GM19468 (cell line): ENCODE results near the gene LIMCH1.

Experiments
- ATAC-seq: cut with Tn5 transposase; IDR thresholded peaks from one replicate; pipeline ENCODE4 v1.9.1; 2021; ENCODE audit warnings: mild to moderate bottlenecking, moderate library complexity, moderate number of reproducible peaks; ENCODE audit not compliant: unreplicated experiment; ENCODE audit errors: extremely low read depth

LIMCH1 gene

DNA sequence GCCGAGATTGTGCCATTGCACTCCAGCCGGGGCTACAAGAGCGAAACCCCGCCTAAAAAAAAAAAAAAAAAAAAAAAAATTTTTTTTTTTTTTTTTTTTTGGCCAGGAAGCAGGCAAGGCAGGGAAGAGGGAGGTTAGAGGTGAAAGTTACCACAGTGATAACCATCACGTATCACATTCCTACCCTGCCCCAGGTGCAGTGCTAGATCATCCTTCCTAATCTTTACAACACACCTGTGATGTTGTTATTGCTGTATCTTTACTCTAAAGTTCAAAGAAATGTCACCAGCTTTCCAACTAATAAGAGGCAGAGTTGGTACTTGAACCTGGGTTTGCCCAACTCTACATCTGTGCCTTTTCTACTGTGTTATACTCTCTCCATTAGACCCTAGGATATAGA lies 7.2 kb upstream of the LIMCH1 start:
- ATAC-seq = no peak

DNA sequence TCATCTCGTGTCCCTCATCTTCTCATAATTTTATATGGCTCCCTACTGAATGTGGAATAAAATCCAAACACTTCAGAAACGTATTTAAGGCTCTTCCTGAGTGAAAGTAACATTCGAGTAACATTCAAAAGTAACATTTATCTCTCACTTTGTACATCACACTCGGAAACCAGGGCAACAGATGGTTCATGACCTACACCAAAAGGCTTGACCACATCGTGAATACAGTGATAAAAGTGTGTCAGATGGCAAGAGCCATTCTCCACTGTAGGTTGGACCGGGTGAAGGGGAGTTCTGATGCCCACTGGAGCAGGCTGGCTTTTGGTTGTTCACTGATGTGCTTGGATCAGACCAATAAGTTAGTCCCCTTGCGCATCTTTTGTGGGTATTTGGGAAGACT lies 5.6 kb upstream of the LIMCH1 start:
- ATAC-seq = no peak

DNA sequence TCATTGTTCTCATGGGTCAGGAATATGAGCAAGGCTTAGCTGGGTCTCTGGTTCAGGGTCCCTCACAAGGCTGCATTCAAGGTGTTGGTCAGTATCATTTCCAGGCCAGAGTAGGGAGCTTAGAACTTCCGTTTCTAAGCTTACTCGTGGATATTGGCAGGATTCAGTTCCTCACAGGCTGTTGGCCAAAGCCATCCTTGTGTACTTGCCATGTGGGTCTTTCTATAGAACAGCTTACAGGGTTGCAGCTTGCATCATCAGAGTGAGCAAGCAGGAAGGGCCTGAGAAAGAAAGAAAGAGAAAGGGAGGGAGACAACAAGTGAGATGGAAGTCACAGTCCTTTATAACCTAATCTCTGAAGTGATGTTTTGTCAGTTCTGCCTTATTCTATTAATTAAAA lies 5.1 kb upstream of the LIMCH1 start:
- ATAC-seq = no peak

DNA sequence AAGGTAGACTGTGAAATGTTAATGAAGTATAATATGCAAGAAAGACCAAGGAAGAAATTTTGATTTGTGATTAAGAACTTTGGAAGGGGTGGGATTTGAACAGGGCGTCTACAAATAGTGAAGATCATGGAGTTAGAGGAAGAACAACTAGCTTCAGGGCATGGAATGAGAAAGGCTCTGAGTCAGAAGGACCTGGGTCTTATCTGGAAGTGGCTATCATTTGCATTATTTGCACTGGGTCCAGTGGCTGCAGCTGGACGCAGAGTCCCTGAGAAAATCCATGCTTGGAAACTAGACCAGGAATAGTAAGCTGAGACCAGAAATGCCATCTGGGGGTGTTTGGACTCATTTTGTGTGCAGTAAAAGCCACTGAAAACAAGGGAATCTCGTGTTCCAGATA lies 4.3 kb upstream of the LIMCH1 start:
- ATAC-seq = no peak

DNA sequence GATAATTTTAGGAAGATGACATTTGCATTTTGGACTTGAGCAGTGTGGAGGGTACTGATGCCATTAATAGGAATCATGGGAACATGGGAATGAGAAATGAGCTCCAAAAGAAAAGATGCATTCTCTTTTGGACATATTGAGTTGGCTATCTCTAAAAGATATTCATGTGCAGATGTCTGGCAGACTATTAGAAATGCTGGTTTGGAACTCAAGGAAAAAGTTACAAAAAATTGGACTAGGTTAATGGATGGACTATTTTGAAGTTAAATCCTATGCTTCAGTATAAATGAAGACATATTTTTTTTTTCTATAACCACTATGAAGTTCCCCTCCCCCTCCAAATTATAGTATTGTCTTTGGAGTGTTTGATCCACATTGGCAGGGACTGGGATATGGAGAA lies 3.6 kb upstream of the LIMCH1 start:
- no peak for ATAC-seq

DNA sequence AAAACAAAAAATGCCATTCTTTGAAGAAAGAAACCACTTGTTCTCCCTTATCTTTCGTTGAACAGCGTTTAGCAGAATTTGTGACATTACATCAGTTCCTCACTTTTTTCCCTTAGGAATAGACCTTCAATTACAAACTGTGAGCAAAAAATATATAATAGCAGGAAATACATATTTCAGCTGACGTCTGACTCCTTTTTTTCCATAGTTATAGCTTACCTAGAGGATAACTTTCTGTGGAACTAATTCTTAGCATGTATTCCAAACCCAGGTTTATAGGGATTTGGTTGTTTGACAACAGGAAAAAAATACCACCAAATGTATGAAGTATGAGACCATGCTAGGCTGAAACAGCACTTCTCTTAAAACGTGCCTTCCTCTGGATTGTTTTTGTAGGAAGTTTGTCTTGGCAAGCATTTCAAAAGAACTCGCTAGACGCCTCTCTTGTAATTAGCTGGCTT lies 2.0 kb upstream of the LIMCH1 start:
- ATAC-seq = no peak

DNA sequence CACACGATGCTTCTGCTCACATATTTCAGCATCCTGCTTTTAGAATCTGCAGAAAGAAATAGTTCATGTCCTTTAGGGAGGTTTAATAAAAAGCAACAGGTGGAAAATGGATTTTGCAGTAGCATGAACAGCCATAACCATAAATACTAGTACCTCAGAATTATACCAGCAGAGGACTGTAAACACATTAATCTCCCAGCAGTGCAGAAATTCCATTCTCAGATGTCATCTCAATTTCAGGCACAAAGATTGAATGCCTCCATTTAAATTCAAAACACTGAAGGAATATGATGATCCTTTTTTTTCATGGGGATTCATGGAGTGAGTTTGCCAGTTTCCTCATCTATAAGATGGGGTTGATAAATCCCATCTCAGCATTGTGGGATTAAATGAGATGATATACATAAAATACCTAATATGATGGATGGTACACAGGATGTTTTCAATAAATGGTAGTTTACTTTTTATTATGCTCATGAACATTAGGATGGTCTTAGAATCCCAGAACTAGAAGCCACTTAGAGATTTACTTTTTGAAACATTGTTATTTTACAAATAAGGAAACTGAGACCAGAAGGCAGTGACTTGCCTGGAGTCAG lies 566 bp upstream of the LIMCH1 start:
- ATAC-seq = no peak

DNA sequence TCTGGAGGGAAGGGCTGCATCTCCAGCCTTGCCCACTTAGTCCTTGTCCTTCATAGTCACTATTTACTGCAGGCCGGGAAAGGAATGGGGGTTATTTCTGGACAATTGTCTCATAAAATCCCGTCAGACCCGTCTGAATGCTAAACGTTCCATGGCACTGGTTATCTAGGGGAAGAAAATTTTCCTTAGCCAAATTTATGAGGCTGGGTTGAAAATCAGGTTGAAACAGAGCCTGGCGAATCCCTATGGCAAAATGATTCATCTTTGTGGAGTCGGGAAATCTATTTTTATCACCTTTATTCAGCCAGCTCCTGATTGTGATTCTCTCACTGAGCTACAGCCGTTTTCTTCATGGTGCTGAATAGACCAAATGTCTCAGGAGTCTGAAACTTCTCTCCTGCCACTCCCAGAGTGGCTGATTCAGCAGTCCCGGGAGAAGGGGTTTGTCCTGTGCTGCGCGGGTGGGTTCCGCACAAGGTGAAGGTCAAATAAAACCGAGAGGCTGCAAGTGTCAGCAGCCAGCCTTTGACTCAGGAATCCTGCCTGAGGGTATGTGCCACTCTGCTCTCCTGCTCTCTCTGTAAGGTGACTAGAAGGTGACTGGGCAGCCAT lies 1.0 kb downstream of the LIMCH1 start:
- ATAC-seq = no peak

DNA sequence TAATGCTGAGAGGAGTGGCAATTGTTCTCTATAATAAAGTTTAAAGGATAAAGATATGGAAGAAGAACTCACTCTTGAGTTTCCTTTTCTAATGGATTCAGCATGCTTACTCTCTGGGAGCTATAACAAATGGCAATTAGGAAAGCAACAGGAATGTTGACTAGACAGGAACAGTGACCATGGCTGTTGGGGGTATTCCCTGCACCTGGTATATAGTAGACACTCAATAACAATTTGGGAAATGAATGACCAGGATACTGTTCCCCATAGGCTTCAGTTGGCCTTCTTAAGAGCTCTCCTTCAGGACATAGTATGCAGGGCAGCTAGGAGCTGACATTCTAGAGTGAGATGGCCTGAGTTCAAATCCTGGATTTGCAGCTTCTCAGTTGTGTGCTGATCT lies 1.8 kb downstream of the LIMCH1 start:
- ATAC-seq = no peak

DNA sequence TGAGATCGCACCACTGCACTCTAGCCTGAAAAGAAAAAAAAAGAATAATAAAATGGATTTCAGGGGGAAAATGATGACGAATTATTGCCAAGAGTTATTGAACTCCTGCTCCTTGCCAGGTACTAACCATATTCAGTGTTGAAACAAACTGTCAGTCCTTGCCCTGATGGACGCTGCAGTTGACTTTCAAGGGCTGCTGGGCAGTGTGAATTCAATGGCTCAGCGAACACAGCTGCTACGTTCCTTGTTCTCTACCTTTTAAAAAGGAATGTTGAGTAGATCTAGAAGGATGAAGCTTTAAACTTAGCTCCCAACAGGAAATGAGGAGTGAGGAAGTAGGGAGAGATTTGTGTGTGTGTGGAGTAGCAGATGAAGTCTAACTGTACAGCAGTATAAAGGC lies 2.7 kb downstream of the LIMCH1 start:
- no peak for ATAC-seq

DNA sequence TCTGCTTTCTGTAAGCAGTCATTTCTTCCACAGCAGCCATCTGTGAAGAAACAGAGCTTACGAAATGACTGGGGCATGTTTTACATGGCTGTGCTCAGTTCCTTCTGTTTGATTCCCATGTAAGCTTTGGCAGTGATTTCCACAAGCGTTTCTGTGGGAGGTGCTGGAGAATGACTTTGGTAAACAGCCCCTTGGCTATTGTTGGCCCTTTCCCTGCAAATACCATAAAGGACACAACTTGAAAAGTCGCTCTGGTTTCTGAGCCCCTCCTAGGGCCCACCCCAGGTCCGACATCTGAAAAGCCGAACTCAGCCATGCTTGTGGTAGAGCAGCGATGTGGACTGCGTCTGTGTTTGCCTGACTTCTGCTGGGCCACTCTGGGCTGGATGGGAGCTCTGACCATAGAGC lies 3.7 kb downstream of the LIMCH1 start:
- ATAC-seq = no peak

DNA sequence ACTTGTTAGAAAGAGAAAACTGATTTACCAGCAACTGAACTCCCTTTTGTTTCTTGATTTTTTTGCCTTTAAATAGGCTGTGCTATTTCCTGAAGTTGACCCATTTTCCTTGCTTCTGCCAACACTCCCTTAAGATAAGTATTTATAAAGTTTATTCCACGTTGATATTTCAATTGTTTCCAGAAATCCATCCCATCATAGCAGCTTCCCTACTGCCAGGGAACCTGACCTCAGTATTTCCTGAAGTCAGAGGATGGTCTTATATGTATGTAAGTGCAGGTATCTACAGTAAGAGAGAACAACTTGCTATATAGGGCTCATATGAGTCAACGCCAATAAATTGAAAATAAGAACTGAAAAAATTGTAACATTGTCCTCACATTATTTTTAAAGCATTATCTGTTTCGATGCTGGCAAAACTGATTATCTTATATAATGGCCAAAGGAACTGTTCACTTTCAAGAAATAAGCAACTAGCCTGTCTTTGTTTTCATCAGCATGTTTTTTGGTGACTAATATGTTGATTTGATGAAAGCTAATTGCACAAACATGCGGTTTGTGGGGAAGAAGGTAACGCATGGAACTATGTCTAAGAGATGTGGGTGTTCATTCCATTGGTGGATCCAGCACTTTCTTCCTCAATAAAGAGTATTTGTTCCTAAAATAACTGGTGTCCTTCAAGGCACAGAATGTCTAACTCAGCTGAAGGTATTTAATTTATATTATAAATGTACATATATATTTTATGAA lies 4.7 kb downstream of the LIMCH1 start:
- no peak for ATAC-seq

DNA sequence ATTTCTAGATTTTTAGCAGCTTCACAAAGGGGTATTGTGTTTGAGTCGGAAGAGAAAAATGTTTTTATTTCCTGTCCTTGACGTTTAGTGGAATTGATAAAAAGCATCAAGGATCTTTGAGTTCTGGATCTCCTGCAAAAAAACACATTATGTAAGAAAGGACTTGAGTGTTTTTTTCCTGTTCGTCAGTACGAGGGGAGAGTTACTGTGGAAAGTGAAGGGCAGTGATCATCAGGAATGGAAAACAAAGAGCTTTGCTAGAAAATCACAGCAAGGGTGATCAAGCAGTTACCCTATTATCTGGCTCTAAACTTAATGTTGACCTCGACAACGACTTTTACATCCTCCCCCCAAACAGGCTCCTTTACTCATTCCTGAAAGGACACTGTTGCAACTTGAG lies 7.3 kb downstream of the LIMCH1 start:
- no peak for ATAC-seq

DNA sequence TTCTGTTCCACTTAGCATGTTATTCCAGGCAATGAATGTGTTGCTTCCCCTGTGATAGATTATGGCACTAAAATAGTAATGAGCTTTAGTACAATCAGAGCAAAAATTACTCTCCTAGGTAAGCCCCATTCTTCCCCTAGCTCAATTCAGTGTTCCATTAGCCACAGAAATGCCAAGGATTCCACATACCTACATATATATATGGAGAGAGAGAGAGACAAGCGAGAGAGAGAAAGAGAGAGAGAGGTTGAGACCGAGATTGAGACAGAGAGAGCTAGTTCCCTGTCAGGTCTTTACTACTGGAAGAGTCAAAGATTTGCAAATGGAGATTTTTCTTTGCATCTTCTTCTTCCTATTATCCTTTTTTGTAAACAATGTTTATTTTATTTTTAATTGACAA lies 8.7 kb downstream of the LIMCH1 start:
- ATAC-seq = no peak

DNA sequence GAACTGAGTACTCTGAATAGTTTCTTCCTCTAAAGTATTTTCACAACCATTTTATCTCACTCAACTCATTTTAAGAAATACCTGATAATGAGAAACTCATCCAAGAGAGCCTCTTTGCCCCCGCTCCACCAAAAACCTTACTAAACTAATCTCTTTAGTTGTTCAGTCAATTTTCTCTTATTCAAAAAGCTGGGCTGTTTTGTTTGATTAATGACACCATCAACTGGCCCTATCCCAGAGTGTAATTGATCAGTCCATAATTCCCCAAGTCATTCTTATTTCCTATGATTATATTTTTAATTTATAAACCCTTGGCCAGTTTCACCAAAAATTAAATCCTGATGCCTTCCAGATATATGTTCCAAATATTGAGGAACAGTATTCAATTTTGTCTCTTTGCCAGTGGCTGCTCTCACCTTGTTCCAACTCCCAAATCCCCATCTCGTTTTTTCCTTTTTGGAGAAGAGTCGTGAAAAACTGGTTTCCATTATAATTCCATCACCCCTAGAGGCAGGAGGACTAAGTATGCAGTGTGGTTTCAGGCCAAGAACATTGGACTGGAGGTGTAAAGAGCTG lies 10.4 kb downstream of the LIMCH1 start:
- ATAC-seq = no peak

DNA sequence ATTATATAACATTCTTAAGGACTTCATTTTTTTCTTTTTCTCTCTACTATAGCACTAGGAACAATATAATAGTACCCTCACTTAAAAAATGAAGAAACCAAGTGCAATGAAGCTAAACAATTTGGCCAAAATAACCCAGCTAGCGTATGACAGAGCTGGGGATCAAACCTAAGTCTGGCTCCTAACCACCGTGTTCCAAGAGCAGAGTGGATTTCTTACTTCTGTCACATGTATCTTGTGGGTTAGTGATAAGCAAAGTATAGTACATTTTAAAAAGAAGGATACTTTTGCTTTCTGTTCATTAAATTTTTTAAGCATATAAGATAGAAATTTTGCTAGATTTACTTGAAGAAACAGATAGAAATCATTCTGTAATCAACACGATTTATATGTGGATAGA lies 11.5 kb downstream of the LIMCH1 start:
- ATAC-seq = no peak

DNA sequence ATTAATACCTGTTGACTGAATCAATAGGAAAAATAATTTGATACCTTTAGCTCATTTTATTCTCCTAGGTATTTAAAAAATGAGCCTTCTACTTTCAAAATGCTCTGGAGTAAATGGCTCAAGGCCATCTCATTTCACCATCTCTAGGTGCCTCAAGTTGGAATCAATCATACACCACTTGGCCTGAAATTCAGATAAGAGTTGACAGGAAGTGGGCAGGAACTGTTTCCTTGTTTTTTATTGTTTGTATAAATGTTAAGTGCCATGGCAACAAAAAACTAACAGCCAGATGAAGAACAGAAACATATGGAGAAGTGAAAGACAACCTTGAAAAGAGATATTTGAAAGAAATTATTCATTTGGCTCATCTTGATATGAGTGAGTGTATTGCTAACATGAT lies 12.4 kb downstream of the LIMCH1 start:
- no peak for ATAC-seq

DNA sequence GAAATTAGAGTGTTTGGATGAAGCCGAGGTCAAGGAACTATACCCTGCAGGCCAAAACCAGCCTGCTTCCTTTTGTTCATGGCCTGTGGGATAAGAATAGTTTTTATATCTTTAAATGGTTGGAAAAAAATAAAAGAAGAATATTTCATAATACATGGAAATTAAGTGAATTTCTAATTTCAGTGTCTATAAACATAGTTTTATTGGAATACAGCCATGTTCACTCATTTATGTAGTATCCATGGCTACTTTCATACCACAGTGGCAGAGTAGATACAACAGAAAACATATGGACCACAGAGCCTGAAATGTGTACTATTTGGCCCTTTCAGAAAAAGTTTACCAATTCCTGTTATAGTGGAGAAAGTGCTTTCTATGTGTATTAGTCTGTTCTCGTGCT lies 13.6 kb downstream of the LIMCH1 start:
- no peak for ATAC-seq

DNA sequence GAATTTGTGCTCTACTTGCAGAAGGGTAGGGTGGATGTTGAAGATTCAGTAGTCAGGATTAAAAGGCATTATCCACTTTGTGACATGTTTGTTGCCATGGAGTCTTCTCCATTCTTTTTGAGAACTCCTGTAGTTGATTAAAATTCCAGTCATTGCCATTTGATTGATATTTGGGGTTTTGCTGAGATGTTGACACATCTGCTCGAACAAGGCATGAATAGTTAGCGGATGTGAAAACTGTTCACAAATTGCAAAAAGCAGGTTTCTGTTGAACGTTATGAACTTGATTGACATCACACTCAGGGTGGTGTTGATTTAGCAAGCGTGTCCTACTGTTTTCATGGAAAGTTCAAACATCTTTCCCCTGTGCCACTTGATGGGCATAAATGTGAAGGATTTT lies 16.9 kb downstream of the LIMCH1 start:
- ATAC-seq = no peak

DNA sequence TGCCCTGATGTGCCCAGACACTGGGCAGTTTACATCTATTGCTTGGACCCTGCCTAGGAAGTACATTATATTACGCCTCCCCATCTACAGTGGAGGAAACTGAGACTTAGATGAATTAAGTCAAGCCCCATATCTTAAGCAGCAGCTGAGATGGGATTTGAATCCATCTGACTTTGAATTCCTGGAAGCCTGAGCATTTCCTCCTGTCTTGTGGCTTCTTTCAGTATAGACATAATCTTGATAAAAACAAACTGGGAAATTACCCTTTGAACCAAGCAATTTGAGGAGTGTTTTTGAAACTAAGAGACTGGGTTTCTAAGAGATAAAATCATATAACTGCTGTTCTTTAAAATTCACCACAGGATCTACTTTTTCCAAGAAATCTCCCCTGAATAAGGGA lies 18.6 kb downstream of the LIMCH1 start:
- ATAC-seq = no peak

DNA sequence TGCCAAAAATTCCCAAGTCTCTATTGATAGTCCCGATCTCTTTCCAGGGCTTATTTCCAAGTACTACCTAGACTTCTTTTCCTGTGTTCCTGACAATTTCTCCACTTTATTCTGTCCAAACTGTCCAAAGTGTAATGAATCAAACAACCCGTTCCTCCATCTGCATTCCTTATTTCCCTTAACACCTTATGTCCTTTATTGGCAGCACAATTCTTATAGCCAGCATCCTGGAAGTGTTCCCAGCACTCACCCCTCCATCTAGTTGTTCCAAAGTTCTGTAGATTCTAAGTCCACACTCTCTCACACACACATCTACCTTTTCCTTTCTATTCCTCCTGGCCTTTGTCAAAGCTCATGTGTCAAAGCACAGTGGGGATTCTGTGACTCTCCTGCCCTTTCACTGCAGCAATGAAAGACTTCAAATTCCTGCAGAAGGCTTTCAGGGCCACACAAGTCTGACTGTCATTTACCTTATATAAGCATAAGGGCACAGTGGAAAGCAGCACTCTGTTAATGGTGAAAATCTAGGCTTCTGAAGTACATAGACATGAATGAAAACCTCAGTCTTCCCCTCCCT lies 22.1 kb downstream of the LIMCH1 start:
- no peak for ATAC-seq
